HG03520 (cell line): Measurements from ENCODE around the gene NFKBIL1.

ENCODE experiments used
- ATAC-seq: cut with Tn5 transposase; IDR thresholded peaks from one replicate; pipeline ENCODE4 v1.9.1; 2021; ENCODE audit warnings: mild to moderate bottlenecking, moderate library complexity; ENCODE audit not compliant: unreplicated experiment

The NFKBIL1 gene

GRCh38 chr6:31559958-31560696 is 12.7 kb downstream of the NFKBIL1 start:
- peak; percentile 63 for ATAC-seq

GRCh38 chr6:31560697-31561058 is 13.3 kb downstream of the NFKBIL1 start:
- ATAC-seq, result no peak

GRCh38 chr6:31567531-31568370 is 20.3 kb downstream of the NFKBIL1 start:
- no peak for ATAC-seq

DNA sequence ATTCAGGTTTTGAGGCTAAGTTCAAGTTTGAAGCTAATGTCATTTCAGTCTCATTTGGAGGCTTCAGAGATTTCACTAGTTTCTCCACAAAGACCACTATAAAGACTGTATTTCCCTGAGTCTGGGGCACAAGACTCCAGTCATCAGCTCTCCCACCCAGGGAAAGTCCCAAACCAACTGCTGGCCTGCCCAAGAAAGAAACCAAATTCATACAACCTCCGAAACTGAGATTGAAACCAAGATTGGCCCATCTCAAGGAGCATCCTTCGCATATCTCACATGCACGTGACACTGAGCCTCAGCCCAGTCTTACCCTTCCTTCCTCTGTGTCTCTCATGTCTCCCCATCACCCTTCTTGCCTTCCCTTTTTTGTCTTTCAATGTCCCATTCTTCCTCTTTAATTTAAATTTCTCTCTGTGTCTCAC is 21.1 kb downstream of the NFKBIL1 start:
- ATAC-seq, result peak; percentile 68

DNA sequence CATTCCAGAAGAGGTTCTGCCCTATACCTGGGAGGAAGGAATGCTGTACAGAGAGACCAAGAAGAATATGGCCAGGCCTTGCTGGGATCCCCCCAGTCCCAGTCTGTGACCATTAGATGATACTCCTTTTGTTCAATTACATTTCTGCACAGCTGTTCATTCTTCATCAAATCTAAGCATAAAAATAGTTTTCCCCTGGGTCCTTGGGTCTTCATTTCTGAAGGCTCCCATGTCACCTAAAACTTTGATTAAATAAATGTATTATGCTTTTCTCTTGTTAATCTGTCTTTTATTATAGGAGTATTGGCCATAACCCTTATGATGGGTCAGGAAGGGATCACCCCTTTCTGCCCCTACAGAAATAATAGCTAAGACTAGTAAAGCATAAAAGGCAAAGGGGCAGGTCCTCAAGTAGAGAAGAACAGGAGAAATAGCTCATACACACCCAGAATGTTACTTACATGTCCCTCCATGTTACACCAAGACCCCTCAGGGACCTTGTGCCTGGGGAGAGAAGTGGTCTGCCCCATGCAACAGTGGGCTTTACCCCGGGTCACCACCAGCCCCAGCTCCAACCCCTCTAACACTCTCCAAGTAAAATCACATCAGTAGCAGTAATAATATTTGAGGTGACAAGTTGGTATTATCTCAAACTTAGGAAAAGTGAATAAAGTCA is 22.6 kb downstream of the NFKBIL1 start:
- no peak for ATAC-seq

GRCh38 chr6:31572041-31572911 is 24.9 kb downstream of the NFKBIL1 start, which contains the start of gene LTA:
Gene LTA, plus strand, starts transcription at chr6:31572289. Its CDS starts 454 bp downstream, at chr6:31572743.
- ATAC-seq, result peak; percentile 39

GRCh38 chr6:31573239-31574105 is 26.1 kb downstream of the NFKBIL1 start:
- ATAC-seq, result no peak

- no peak for ATAC-seq
Observed at GRCh38 chr6:31574106-31575061, 27.0 kb downstream of the NFKBIL1 start.

DNA sequence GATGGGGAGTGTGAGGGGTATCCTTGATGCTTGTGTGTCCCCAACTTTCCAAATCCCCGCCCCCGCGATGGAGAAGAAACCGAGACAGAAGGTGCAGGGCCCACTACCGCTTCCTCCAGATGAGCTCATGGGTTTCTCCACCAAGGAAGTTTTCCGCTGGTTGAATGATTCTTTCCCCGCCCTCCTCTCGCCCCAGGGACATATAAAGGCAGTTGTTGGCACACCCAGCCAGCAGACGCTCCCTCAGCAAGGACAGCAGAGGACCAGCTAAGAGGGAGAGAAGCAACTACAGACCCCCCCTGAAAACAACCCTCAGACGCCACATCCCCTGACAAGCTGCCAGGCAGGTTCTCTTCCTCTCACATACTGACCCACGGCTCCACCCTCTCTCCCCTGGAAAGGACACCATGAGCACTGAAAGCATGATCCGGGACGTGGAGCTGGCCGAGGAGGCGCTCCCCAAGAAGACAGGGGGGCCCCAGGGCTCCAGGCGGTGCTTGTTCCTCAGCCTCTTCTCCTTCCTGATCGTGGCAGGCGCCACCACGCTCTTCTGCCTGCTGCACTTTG is 28.0 kb downstream of the NFKBIL1 start, which contains the start of gene TNF:
TNF (plus strand) TSS at position 231 of the 567 bp plus-strand sequence; CDS start at position 408, 177 bp downstream.
- no peak for ATAC-seq

DNA sequence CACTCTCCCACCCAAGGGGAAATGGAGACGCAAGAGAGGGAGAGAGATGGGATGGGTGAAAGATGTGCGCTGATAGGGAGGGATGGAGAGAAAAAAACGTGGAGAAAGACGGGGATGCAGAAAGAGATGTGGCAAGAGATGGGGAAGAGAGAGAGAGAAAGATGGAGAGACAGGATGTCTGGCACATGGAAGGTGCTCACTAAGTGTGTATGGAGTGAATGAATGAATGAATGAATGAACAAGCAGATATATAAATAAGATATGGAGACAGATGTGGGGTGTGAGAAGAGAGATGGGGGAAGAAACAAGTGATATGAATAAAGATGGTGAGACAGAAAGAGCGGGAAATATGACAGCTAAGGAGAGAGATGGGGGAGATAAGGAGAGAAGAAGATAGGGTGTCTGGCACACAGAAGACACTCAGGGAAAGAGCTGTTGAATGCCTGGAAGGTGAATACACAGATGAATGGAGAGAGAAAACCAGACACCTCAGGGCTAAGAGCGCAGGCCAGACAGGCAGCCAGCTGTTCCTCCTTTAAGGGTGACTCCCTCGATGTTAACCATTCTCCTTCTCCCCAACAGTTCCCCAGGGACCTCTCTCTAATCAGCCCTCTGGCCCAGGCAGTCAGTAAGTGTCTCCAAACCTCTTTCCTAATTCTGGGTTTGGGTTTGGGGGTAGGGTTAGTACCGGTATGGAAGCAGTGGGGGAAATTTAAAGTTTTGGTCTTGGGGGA is 28.7 kb downstream of the NFKBIL1 start:
- ATAC-seq, result no peak

GRCh38 chr6:31576897-31577578 is 29.6 kb downstream of the NFKBIL1 start:
- ATAC-seq, result no peak

GRCh38 chr6:31577579-31577966 is 30.2 kb downstream of the NFKBIL1 start:
- ATAC-seq, result no peak

DNA sequence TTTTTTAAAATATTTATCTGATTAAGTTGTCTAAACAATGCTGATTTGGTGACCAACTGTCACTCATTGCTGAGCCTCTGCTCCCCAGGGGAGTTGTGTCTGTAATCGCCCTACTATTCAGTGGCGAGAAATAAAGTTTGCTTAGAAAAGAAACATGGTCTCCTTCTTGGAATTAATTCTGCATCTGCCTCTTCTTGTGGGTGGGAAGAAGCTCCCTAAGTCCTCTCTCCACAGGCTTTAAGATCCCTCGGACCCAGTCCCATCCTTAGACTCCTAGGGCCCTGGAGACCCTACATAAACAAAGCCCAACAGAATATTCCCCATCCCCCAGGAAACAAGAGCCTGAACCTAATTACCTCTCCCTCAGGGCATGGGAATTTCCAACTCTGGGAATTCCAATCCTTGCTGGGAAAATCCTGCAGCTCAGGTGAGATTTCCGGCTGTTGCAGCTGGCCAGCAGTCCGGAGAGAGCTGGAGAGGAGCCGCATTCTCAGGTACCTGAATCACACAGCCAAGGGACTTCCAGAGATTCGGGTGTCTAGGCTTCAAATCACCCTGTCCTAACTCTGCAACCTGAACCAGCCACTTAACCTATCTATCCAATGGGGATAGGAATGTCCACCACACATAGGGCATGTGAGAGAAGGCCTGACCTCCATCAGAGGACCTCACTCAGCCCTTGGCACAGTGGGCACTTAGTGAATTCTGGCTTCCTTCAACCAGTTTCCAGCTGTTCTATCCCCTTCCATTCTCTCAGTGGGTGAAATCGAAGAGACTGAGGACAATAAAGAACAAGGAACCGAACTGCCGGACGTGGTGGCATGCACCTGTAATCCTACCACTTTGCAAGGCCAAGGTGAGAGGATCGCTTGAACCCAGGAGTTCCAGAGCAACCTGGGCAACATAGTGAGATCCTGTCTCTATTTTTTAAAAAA is 31.0 kb downstream of the NFKBIL1 start:
- no peak for ATAC-seq

GRCh38 chr6:31579119-31579505 is 31.7 kb downstream of the NFKBIL1 start:
- ATAC-seq, result no peak

DNA sequence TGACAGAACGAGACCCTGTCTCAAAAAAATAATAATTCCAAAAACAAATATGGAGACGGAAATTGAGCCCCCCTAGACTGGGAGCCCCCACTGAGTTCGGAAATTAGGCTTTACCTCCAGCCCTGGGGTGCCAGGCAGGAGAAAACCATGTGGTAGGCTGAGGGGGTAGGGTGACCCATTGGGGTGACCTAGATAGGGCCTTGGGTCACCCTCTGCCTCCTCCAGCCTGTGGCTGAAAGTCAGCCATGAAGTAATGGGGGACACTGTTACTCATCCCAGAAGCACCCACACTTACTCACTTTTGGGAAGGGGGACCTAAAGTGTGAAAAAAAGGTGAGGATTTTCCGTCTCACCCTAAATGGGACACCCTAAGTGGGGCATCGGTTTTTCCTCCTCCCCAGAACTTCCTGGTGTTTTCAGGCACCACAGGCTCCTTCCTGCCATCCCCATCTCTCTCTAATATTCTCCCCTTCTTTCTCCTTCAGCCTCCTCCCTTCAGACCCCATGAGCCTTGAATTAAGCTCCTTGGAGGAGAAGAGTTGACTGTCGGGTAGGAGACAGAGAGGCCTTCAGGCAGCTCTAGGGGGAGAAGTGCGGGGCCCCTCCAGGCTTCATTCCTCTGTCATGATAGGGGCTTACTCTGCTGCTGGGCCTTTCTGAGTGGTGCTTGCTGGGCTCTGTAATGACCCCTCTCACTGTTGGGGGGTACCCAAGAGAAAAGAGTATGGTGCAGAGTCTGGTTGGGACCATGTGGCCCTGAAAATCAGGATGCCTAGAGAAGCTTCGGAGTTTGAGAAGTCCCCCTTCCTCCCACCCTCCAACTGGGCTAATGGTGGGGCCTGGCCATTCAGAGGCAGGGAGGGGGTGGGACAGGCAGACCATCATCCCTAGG is 32.4 kb downstream of the NFKBIL1 start:
- no peak for ATAC-seq
